Muscle layer of duodenum (tissue), 2 donors: ENCODE data around the gene SRP68.
A peak's percentile ranks its signal among the peaks of the same experiment; 100 is the strongest.

Source experiments
- H3K27ac ChIP-seq: one replicate; pipeline ENCODE4 v1.7.0; 2013; ENCODE audit warnings: mild to moderate bottlenecking, low read length
- H3K27me3 ChIP-seq: one replicate; pipeline ENCODE4 v1.7.0; 2013; ENCODE audit warnings: low read depth, mild to moderate bottlenecking, control low read depth, low read length
- H3K36me3 ChIP-seq, 2 donors: one replicate each; pipeline ENCODE4 v1.7.0; 2013; ENCODE audit warnings: low read length in 2 of 2, control low read depth in 1 of 2, mild to moderate bottlenecking in 1 of 2; ENCODE audit not compliant: insufficient read depth in 2 of 2, control insufficient read depth in 1 of 2
- H3K4me1 ChIP-seq, 2 donors: one replicate each; pipeline ENCODE4 v1.7.0; 2013; ENCODE audit warnings: low read length in 2 of 2, mild to moderate bottlenecking in 2 of 2, control low read depth in 1 of 2, moderate library complexity in 1 of 2; ENCODE audit not compliant: insufficient read depth in 2 of 2, control insufficient read depth in 1 of 2
- H3K4me3 ChIP-seq, 2 donors: one replicate each; pipeline ENCODE4 v1.7.0; 2013; ENCODE audit warnings: low read length in 2 of 2, low read depth in 1 of 2, mild to moderate bottlenecking in 1 of 2
- H3K9me3 ChIP-seq, 2 donors: one replicate each; pipeline ENCODE4 v1.7.0; 2013; ENCODE audit warnings: low read length in 2 of 2, control low read depth in 1 of 2, mild to moderate bottlenecking in 1 of 2; ENCODE audit not compliant: control insufficient read depth in 1 of 2
- donor health status: healthy.

Gene SRP68

DNA sequence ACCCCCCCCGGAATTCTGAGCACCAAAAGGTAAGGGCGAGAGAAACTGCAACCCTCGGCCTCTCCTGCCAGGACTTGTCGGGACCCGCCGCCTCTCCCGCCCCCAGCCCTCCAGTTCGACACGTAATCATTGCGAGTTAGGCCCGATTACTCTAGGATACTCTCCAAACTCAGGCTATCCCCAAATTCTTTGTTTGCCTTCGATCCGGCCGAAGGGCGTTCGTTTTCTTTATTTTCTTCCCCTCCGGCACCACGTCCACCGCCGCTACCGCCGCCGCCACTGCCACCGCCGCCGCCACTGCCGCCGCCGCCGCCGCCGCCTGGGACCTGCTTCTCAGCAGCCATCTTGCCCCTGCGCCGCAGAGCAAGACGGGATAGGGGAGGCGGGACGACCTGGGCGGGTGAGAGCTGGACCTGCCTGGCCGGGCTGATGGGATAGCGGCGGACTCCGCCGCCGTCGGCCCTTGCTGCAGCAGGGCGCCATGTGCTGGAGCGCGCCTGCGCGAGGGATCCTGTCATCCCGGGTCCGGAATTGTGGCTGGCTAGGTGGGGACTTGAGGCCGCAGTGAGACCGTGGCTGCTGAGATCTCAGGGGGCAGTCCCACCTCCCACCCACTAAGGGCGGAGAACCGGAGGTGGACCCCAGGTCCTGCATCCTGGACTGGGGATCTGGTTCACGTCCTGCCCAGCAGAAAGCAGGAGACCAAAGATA is at the start of gene SRP68:
TSS of gene SRP68 (minus strand) at position 370 of the 711 bp plus-strand sequence. CDS start at position 344, 26 bp downstream.
- peaks cover 5 to 57% of the 10 kb centered on the region in 2 donors for H3K4me1 ChIP-seq
- peak within 1 kb of the TSS; percentile 80 to 96 for H3K4me3 ChIP-seq
- H3K9me3 ChIP-seq, result no peaks in the 10 kb centered on the region
- H3K36me3 ChIP-seq, result peaks cover 6 to 11% of the 10 kb centered on the region in 2 donors
- peaks cover 35% of the 10 kb centered on the region for H3K27me3 ChIP-seq
- H3K27ac ChIP-seq, result peak within 1 kb of the TSS; percentile 80

GRCh38 chr17:76121932-76122430 is 49.7 kb upstream of the SRP68 start:
- Histone ChIP-seq H3K4me1 (peaks cover 0 to 13% of the 10 kb centered on the region in 2 donors), H3K36me3 (no peaks in the 10 kb centered on the region), H3K27me3 (no peaks in the 10 kb centered on the region), H3K9me3 (no peaks in the 10 kb centered on the region), H3K27ac (no peak overlapping the region), H3K4me3 (peak overlapping the region in 1 of 2 donors; percentile 45)

- no peaks in the 10 kb centered on the region for H3K27me3 ChIP-seq
- H3K4me3 ChIP-seq, result no peak overlapping the region
- no peaks in the 10 kb centered on the region for H3K36me3 ChIP-seq
- no peak overlapping the region for H3K27ac ChIP-seq
- H3K9me3 ChIP-seq, result no peaks in the 10 kb centered on the region
- H3K4me1 ChIP-seq, result peaks cover 0 to 13% of the 10 kb centered on the region in 2 donors
Measured at GRCh38 chr17:76120658-76121008, 48.3 kb upstream of the SRP68 start.

DNA sequence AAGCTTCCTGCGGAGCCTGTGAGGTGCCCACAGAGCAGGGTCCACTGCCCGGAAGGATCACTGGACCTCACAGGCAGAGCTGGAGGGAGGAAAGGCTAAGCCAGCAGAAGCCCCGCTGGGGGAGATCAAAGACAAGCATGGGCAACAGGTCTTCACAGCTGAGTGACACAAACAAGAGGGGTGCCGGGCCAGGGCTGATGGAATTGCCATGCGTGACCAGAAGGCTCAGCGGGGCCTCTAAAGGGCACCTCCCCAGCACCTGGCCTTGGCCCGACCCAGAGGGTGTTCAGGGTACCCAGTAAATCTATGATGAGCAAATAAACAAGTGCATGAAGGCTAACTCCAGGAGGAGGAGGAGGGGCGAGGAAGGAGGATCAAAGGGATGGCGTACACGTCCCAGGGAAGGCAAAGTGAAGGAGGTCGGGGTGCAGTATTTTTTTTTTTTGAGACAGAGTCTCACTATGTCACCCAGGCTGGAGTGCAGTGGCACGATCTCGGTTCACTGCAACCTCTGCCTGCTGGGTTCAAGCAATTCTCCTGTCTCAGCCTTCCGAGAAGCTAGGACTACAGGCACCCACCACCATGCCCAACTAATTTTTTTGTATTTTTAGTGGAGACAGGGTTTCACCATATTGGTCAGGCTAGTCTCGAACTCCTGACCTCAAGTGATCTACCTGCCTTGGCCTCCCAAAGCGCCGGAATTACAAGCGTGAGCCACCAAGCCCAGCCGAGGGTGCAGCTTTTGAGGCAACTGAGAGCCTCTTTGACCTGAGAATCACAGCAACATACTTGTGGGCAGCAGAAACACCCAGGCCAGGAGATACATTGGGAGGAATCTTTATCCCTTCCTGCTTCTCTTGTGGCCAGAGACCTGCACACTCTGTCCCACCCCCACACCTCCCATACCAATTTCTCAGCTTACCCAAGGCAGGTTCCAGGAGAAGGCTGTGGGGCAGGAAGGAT is 47.4 kb upstream of the SRP68 start:
- no peaks in the 10 kb centered on the region for H3K27me3 ChIP-seq
- no peak overlapping the region for H3K4me3 ChIP-seq
- H3K36me3 ChIP-seq, result no peaks in the 10 kb centered on the region
- H3K9me3 ChIP-seq, result no peaks in the 10 kb centered on the region
- peaks cover 0 to 13% of the 10 kb centered on the region in 2 donors for H3K4me1 ChIP-seq
- H3K27ac ChIP-seq, result no peak overlapping the region

DNA sequence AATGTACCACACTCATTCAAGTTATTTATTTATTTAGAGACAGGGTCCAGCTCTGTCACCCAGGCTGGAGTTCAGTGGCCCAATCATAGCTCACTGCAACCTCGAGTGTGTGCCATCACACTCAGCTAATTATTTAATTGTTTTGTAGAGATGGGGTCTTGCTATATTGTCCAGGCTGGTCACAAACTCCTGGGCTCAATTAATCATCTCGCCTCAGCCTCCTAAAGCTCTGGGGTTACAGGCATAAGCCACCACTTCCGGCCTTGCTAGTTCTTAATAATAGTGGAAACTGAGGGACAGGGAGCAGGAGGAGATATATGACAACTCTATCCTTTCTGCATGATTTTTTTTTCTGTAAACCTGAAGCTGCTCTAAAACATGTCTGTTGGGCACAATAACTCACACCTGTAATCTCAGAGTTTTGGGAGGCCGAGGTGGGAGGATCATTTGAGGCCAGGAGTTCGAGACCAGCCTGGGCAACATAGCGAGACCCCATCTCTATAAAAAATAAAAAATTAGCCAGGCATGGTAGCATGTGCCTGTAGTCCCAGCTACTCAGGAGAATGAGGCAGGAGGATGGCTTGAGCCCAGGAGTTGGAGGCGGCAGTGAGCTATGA is 42.9 kb upstream of the SRP68 start:
- no peaks in the 10 kb centered on the region for H3K36me3 ChIP-seq
- H3K27me3 ChIP-seq, result no peaks in the 10 kb centered on the region
- H3K4me1 ChIP-seq, result no peaks in the 10 kb centered on the region
- no peak overlapping the region for H3K4me3 ChIP-seq
- H3K27ac ChIP-seq, result no peak overlapping the region
- no peaks in the 10 kb centered on the region for H3K9me3 ChIP-seq

DNA sequence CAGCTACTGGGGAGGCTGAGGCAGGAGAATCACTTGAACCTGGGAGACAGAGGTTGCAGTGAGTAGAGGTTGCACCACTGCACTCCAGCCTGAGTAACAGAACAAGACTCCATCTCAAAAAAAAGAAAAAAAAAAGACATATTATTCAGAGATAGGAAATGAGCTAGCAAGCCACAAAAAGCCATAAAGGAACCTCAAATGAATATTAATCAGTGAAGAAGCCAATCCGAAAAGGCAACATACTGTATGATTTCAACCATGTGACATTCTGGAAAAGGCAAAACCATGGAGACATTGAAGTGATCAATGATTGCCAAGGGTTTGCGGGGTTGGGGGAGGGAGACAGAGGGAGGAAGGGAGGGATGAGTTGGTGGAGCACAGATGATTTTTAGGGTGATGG is 39.6 kb upstream of the SRP68 start:
- no peaks in the 10 kb centered on the region for H3K4me1 ChIP-seq
- no peak overlapping the region for H3K27ac ChIP-seq
- no peaks in the 10 kb centered on the region for H3K9me3 ChIP-seq
- H3K36me3 ChIP-seq, result no peaks in the 10 kb centered on the region
- H3K27me3 ChIP-seq, result no peaks in the 10 kb centered on the region
- H3K4me3 ChIP-seq, result no peak overlapping the region

GRCh38 chr17:76107509-76107908 is 35.2 kb upstream of the SRP68 start:
- H3K27me3 ChIP-seq, result no peaks in the 10 kb centered on the region
- H3K9me3 ChIP-seq, result no peaks in the 10 kb centered on the region
- H3K27ac ChIP-seq, result no peak overlapping the region
- no peak overlapping the region for H3K4me3 ChIP-seq
- no peaks in the 10 kb centered on the region for H3K36me3 ChIP-seq
- peaks cover 3 to 16% of the 10 kb centered on the region in 2 donors for H3K4me1 ChIP-seq

GRCh38 chr17:76106703-76107102 is 34.4 kb upstream of the SRP68 start:
- Histone ChIP-seq H3K27ac (no peak overlapping the region), H3K27me3 (no peaks in the 10 kb centered on the region), H3K9me3 (no peaks in the 10 kb centered on the region), H3K4me3 (no peak overlapping the region), H3K36me3 (peaks cover 0 to 2% of the 10 kb centered on the region in 2 donors), H3K4me1 (peaks cover 3 to 20% of the 10 kb centered on the region in 2 donors)

GRCh38 chr17:76104896-76105231 is 32.5 kb upstream of the SRP68 start:
- peaks cover 11% of the 10 kb centered on the region in 2 donors for H3K36me3 ChIP-seq
- no peaks in the 10 kb centered on the region for H3K9me3 ChIP-seq
- H3K4me1 ChIP-seq, result peaks cover 3 to 20% of the 10 kb centered on the region in 2 donors
- H3K27ac ChIP-seq, result no peak overlapping the region
- H3K4me3 ChIP-seq, result no peak overlapping the region
- no peaks in the 10 kb centered on the region for H3K27me3 ChIP-seq

- H3K9me3 ChIP-seq, result no peaks in the 10 kb centered on the region
Measured at GRCh38 chr17:76104140-76104895, 32.0 kb upstream of the SRP68 start.

More at GRCh38 chr17:76104140-76104895, 32.0 kb upstream of the SRP68 start:
- H3K4me1 ChIP-seq, result peaks cover 3 to 20% of the 10 kb centered on the region in 2 donors
- H3K4me3 ChIP-seq, result peak overlapping the region; percentile 88 to 91
- H3K27ac ChIP-seq, result peak overlapping the region; percentile 53
- H3K36me3 ChIP-seq, result peaks cover 17% of the 10 kb centered on the region in 2 donors
- no peaks in the 10 kb centered on the region for H3K27me3 ChIP-seq
